HepG2 (cell line): Measurements from ENCODE around the gene NSD2. TPM values are rescaled to one million over a fixed set of nuclear protein-coding genes. Genes with fewer than 3 reads are reported as not detected.

Experiments used
- ATRX ChIP-seq: sonication (generic); formaldehyde crosslinking; IDR thresholded peaks from 2 replicates; pipeline ENCODE4 v1.4.0; 2020; ENCODE audit warnings: missing genetic modification reagents, borderline replicate concordance
- CEBPG ChIP-seq: IDR thresholded peaks from 2 replicates; pipeline ENCODE4 v1.6.1; 2016
- GATAD1 ChIP-seq: IDR thresholded peaks from 2 replicates; pipeline ENCODE4 v1.6.1; 2016; ENCODE audit warnings: missing genetic modification reagents, missing compliant biosample characterization
- HDAC2 ChIP-seq: sonication (generic); formaldehyde crosslinking; IDR thresholded peaks from 2 replicates; pipeline ENCODE4 v1.4.0; 2020; ENCODE audit warnings: missing genetic modification reagents
- HOXA3 ChIP-seq: sonication (generic); formaldehyde crosslinking; IDR thresholded peaks from 2 replicates; pipeline ENCODE4 v1.5.0; 2020; ENCODE audit warnings: missing genetic modification reagents
- HOXA7 ChIP-seq: sonication (generic); formaldehyde crosslinking; IDR thresholded peaks from 2 replicates; pipeline ENCODE4 v1.8.1; 2022; ENCODE audit warnings: mild to moderate bottlenecking, missing genetic modification reagents, moderate library complexity
- KDM2A ChIP-seq: sonication (generic); formaldehyde crosslinking; IDR thresholded peaks from 2 replicates; pipeline ENCODE4 v1.4.0; 2020; ENCODE audit warnings: low read depth, missing genetic modification reagents, borderline replicate concordance
- LCORL ChIP-seq, 2 experiments: fragments of 450-650 bp in 1 of 2; sonication (generic) in 1 of 2; formaldehyde crosslinking in 1 of 2; IDR thresholded peaks; 2 replicates each; pipeline versions ENCODE4 v1.5.0 to v1.6.1; 2017 to 2020; ENCODE audit warnings: antibody characterized with exemption in 1 of 2, missing genetic modification reagents in 1 of 2
- PLRG1 ChIP-seq: fragments of 450-650 bp; conservative IDR thresholded peaks from 2 replicates; pipeline ENCODE4 v1.6.1; 2016
- STAG1 ChIP-seq: sonication (generic); formaldehyde crosslinking; IDR thresholded peaks from 2 replicates; pipeline ENCODE4 v1.4.0; 2020; ENCODE audit warnings: missing genetic modification reagents
- XRCC5 ChIP-seq: fragments of 200-400 bp; formaldehyde crosslinking; optimal IDR thresholded peaks from 2 replicates; pipeline ENCODE3; 2017; ENCODE audit warnings: mild to moderate bottlenecking, low read length
- ZBTB38 ChIP-seq: sonication (generic); formaldehyde crosslinking; IDR thresholded peaks from 2 replicates; pipeline ENCODE4 v1.5.1; 2020; ENCODE audit warnings: mild to moderate bottlenecking, missing genetic modification reagents
- ZNF143 ChIP-seq: sonication (generic); formaldehyde crosslinking; IDR thresholded peaks from 2 replicates; pipeline ENCODE4 v1.4.0; 2020; ENCODE audit warnings: missing genetic modification reagents
- ZNF292 ChIP-seq: sonication (generic); formaldehyde crosslinking; IDR thresholded peaks from 2 replicates; pipeline ENCODE4 v1.8.1; 2022; ENCODE audit warnings: mild to moderate bottlenecking, low read depth, missing genetic modification reagents, borderline replicate concordance
- ZNF350 ChIP-seq: sonication (generic); formaldehyde crosslinking; IDR thresholded peaks from 2 replicates; pipeline ENCODE4 v1.4.0; 2020; ENCODE audit warnings: mild to moderate bottlenecking, low read depth, missing genetic modification reagents, borderline replicate concordance
- ZNF441 ChIP-seq: sonication (generic); formaldehyde crosslinking; IDR thresholded peaks from 2 replicates; pipeline ENCODE4 v1.7.0; 2021; ENCODE audit warnings: missing genetic modification reagents, borderline replicate concordance
- ZNF501 ChIP-seq: sonication (generic); formaldehyde crosslinking; IDR thresholded peaks from 2 replicates; pipeline ENCODE4 v1.5.1; 2020; ENCODE audit warnings: mild to moderate bottlenecking, moderate library complexity, missing genetic modification reagents
- ZNF816 ChIP-seq: sonication (generic); formaldehyde crosslinking; IDR thresholded peaks from 2 replicates; pipeline ENCODE4 v1.8.0; 2022; ENCODE audit warnings: missing genetic modification reagents, mild to moderate bottlenecking, borderline replicate concordance
- polyA plus RNA-seq, 8 experiments: library from polyadenylated mRNA; depleted of rRNA in 3 of 8; stranded (reverse) in 7 of 8; unstranded in 1 of 8; fragments of >200 nt; fragmentation: Illumina TruSeq in 4 of 8; extraction: Trizol in 4 of 8; gene quantifications; 2 replicates each; pipeline versions ENCODE4 v1.2.1 to v1.2.3, GENCODE V29; 2011 to 2016; ENCODE audit warnings: low read depth in 4 of 8, missing spikeins in 1 of 8, mixed read lengths in 1 of 8; ENCODE audit not compliant: insufficient read depth in 1 of 8
- total RNA-seq, 5 experiments: library from RNA; depleted of rRNA; stranded (reverse); fragments of >200 nt; fragmentation: Illumina TruSeq; extraction: Trizol; gene quantifications; 2 replicates each; pipeline ENCODE4 v1.2.3, GENCODE V29; 2016; ENCODE audit warnings: low read depth in 1 of 5
- TF ChIP-seq, protein P1 (sequence below): sonication (generic); formaldehyde crosslinking; IDR thresholded peaks from 2 replicates; pipeline ENCODE4 v1.5.1; 2020; ENCODE audit warnings: mild to moderate bottlenecking, missing genetic modification reagents, moderate library complexity
- TF ChIP-seq, protein P2 (sequence below): sonication (generic); formaldehyde crosslinking; IDR thresholded peaks from 2 replicates; pipeline ENCODE4 v1.8.0; 2022; ENCODE audit warnings: missing genetic modification reagents, mild to moderate bottlenecking, borderline replicate concordance
- TF ChIP-seq, protein P3 (sequence below): sonication (generic); formaldehyde crosslinking; IDR thresholded peaks from 2 replicates; pipeline ENCODE4 v1.5.0; 2020; ENCODE audit warnings: mild to moderate bottlenecking, missing genetic modification reagents, moderate library complexity

The NSD2 gene
- total and polyA plus RNA-seq, 2 of the 13 experiments (the other 11 are each of a cell fraction or from before 2014, with no cell fraction given) = 22.0 to 65.9 TPM

DNA sequence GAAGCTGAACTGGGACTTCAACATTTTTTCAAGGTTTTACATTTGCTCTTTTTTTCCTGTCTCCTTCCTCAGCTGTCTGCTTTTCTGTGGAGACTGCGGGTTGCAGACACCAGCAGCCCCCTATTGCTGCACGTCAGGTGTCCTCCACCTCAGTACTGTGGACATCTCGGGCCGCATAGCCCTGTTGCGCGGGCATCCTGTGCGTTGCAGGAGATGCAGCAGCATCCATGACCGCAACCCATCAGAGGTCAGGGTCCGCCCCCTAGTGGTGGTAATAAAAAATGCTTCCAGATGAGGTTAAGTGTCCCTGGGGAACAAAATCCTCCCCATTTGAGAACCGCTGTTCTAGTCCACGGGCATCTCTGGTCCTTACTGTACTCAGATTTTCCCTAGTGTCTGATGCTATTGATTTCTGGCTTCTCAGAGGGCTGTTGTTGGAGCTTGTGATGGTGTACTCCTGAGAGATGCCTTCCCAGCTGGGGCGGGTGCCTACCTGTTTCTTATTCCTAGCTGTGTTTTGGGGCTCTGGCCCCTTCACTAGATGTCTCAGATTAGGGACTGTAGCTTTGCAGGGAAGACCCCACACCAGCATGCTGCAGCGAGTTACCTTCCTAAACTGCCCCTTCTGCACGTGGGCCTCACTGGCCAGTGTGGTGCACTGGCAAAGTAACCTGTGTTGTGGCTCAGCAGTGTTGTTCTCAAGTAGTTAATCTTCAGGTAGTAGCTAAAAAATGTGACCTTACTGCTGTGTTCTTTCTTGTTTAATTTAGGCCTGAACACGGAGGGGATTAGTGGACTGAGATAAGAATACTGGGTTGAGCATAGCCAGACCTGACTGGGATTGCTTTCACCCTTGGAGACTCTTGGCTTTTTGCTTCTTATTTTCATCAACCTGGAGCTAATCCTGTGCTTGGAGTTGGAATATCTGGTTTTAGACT lies 28.2 kb downstream of the NSD2 start (continued):
- TF ChIP-seq, protein P1, sequence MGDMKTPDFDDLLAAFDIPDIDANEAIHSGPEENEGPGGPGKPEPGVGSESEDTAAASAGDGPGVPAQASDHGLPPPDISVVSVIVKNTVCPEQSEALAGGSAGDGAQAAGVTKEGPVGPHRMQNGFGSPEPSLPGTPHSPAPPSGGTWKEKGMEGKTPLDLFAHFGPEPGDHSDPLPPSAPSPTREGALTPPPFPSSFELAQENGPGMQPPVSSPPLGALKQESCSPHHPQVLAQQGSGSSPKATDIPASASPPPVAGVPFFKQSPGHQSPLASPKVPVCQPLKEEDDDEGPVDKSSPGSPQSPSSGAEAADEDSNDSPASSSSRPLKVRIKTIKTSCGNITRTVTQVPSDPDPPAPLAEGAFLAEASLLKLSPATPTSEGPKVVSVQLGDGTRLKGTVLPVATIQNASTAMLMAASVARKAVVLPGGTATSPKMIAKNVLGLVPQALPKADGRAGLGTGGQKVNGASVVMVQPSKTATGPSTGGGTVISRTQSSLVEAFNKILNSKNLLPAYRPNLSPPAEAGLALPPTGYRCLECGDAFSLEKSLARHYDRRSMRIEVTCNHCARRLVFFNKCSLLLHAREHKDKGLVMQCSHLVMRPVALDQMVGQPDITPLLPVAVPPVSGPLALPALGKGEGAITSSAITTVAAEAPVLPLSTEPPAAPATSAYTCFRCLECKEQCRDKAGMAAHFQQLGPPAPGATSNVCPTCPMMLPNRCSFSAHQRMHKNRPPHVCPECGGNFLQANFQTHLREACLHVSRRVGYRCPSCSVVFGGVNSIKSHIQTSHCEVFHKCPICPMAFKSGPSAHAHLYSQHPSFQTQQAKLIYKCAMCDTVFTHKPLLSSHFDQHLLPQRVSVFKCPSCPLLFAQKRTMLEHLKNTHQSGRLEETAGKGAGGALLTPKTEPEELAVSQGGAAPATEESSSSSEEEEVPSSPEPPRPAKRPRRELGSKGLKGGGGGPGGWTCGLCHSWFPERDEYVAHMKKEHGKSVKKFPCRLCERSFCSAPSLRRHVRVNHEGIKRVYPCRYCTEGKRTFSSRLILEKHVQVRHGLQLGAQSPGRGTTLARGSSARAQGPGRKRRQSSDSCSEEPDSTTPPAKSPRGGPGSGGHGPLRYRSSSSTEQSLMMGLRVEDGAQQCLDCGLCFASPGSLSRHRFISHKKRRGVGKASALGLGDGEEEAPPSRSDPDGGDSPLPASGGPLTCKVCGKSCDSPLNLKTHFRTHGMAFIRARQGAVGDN (CRISPR knock-in tag) = peak; percentile 76
- TF ChIP-seq KDM2A (peak; percentile 71; the same call in 1 of the 2 replicates), ZNF292 (CRISPR knock-in tag) (0 out of 2 replicates have a peak, but pooled peaks have one; percentile 20), PLRG1 (no peak), ZNF350 (CRISPR knock-in tag) (peak; percentile 35; the same call in 1 of the 2 replicates), HDAC2 (CRISPR knock-in tag) (no peak; the same call in 1 of the 2 replicates), CEBPG (CRISPR knock-in tag) (0 out of 2 replicates have a peak, but pooled peaks have one; percentile 6), ATRX (CRISPR knock-in tag) (no peak), LCORL (IDR thresholded peaks at IDR 0.05) (no peak), LCORL (CRISPR knock-in tag; IDR thresholded peaks at IDR 0.05) (peak; percentile 46; the same call in 1 of the 2 replicates), ZNF441 (0 out of 2 replicates have a peak, but pooled peaks have one; percentile 20), HOXA3 (CRISPR knock-in tag) (peak; percentile 49; the same call in 1 of the 2 replicates), STAG1 (peak; percentile 86), ZNF143 (CRISPR knock-in tag) (no peak), XRCC5 (peak; percentile 61), ZBTB38 (CRISPR knock-in tag) (peak; percentile 65; the same call in 1 of the 2 replicates), GATAD1 (CRISPR knock-in tag) (0 out of 2 replicates have a peak, but pooled peaks have one; percentile 13), ZNF501 (CRISPR knock-in tag) (peak; percentile 69), HOXA7 (CRISPR knock-in tag) (no peak), ZNF816 (CRISPR knock-in tag) (no peak)
- TF ChIP-seq, protein P2, sequence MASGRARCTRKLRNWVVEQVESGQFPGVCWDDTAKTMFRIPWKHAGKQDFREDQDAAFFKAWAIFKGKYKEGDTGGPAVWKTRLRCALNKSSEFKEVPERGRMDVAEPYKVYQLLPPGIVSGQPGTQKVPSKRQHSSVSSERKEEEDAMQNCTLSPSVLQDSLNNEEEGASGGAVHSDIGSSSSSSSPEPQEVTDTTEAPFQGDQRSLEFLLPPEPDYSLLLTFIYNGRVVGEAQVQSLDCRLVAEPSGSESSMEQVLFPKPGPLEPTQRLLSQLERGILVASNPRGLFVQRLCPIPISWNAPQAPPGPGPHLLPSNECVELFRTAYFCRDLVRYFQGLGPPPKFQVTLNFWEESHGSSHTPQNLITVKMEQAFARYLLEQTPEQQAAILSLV (CRISPR knock-in tag) = no peak
- TF ChIP-seq, protein P3, sequence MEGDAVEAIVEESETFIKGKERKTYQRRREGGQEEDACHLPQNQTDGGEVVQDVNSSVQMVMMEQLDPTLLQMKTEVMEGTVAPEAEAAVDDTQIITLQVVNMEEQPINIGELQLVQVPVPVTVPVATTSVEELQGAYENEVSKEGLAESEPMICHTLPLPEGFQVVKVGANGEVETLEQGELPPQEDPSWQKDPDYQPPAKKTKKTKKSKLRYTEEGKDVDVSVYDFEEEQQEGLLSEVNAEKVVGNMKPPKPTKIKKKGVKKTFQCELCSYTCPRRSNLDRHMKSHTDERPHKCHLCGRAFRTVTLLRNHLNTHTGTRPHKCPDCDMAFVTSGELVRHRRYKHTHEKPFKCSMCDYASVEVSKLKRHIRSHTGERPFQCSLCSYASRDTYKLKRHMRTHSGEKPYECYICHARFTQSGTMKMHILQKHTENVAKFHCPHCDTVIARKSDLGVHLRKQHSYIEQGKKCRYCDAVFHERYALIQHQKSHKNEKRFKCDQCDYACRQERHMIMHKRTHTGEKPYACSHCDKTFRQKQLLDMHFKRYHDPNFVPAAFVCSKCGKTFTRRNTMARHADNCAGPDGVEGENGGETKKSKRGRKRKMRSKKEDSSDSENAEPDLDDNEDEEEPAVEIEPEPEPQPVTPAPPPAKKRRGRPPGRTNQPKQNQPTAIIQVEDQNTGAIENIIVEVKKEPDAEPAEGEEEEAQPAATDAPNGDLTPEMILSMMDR (CRISPR knock-in tag) = peak; percentile 93
